ENCODE measurements around the gene BCAP29. TPM values are rescaled to one million over a fixed set of nuclear protein-coding genes. Genes with fewer than 3 reads are reported as not detected.
"Not testable (repeated sequence)": the region's sequence is repeated elsewhere in the genome, so short reads cannot be mapped to it uniquely, and the experiment has no call there.

The BCAP29 gene
- total RNA-seq, 2 experiments from 2014 or later, result 11.0 to 11.7 TPM

DNA sequence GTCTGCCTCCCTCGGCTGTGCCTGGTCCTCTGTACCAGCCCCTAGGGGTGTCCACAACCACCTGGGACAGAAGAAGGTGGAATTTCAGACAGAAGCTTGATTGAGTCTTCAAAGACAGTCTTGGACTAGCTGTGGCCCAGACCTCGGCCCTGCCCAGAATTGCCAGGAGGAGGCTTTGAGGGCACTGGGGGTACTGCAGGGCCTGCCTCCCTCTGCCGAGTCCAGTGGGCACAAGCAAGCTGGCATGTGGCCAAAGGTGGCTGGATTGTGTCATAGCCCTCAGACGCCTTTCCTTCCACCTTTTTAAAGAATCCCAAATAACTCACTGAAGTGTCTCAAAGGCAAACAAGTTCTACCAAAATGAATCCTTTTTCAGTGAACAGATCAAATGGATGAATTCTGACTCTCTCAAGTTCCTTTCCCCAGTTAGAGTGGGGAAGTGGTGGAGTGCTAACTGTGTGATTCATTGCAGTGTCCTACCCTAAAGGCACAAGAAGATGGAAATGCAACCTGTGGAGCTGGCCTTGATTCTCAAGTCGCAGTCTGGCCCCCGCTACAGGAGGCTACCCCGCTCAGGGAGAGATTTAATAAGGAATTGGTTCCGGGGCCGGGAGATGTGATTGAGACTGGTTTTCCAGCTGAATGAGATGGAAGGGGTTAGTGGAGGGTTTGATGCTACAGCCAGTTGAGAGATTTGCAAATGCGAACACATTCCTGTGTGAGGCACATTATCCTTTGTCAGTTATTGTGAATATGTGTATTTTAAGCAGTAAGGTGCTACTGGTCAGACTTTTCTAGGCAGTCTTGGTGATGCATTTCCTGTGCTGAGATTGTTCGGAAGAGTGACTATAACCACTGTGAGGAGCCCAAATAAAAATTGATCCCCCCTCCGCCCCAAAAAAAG, 51.8 kb downstream of the BCAP29 start:
- H3K4me1 Mint-ChIP-seq (ENCODE audit: low read depth), result no peaks in the 10 kb centered on the region
- intact Hi-C loops (cut with DNase I, micrococcal nuclease), result no loop called here
- ChIA-PET CTCF (no interaction called here), POLR2A (no interaction called here)
- Histone ChIP-seq H3K36me3 (ENCODE audit: insufficient read depth, low read length) (no peaks in the 10 kb centered on the region), H3K4me3 (ENCODE audit: low read length) (no peak overlapping the region), H3K27ac (ENCODE audit: low read depth in 1 of 2, low read length in 2 of 2) (no peak overlapping the region), H3K4me1 (ENCODE audit: insufficient read depth, low read length) (no peaks in the 10 kb centered on the region), H3K27me3 (ENCODE audit: control insufficient read depth in 1 of 2, insufficient read depth in 2 of 2, low read length in 2 of 2) (no peaks in the 10 kb centered on the region), H3K9me3 (ENCODE audit: control insufficient read depth in 1 of 2, insufficient read depth in 1 of 2, low read length in 2 of 2) (no peaks in the 10 kb centered on the region)
- no peak for TF ChIP-seq CTCF (IDR thresholded peaks at IDR 0.05)
- no peaks in the 10 kb centered on the region for H3K27me3 Mint-ChIP-seq
- ATAC-seq (ENCODE audit: poor library complexity) (no peak), DNase-seq (no peak)
- H3K9me3 Mint-ChIP-seq, result no peaks in the 10 kb centered on the region
- no peak overlapping the region for H3K4me3 Mint-ChIP-seq
- H3K27ac Mint-ChIP-seq, result no peak overlapping the region
- H3K36me3 Mint-ChIP-seq (ENCODE audit: low read depth), result no peaks in the 10 kb centered on the region

GRCh38 chr7:107632492-107632865, 52.4 kb downstream of the BCAP29 start:
- H3K27ac ChIP-seq (ENCODE audit: low read depth in 1 of 2, low read length in 2 of 2), result no peak overlapping the region
- DNase-seq (no peak), ATAC-seq (ENCODE audit: poor library complexity) (no peak)
- no peaks in the 10 kb centered on the region for H3K9me3 Mint-ChIP-seq
- no peaks in the 10 kb centered on the region for H3K9me3 ChIP-seq (ENCODE audit: control insufficient read depth in 1 of 2, insufficient read depth in 1 of 2, low read length in 2 of 2)
- intact Hi-C loops (cut with DNase I, micrococcal nuclease), result no loop called here
- no peaks in the 10 kb centered on the region for H3K36me3 Mint-ChIP-seq (ENCODE audit: low read depth)
- CTCF ChIA-PET, result no interaction called here
- no peak overlapping the region for H3K4me3 Mint-ChIP-seq
- no peaks in the 10 kb centered on the region for H3K4me1 Mint-ChIP-seq (ENCODE audit: low read depth)
- H3K4me3 ChIP-seq (ENCODE audit: low read length), result no peak overlapping the region
- no peaks in the 10 kb centered on the region for H3K27me3 Mint-ChIP-seq
- no peaks in the 10 kb centered on the region for H3K36me3 ChIP-seq (ENCODE audit: insufficient read depth, low read length)
- POLR2A ChIA-PET, result no interaction called here
- H3K27ac Mint-ChIP-seq, result no peak overlapping the region
- H3K27me3 ChIP-seq (ENCODE audit: control insufficient read depth in 1 of 2, insufficient read depth in 2 of 2, low read length in 2 of 2), result no peaks in the 10 kb centered on the region
- H3K4me1 ChIP-seq (ENCODE audit: insufficient read depth, low read length), result no peaks in the 10 kb centered on the region
- TF ChIP-seq CTCF (IDR thresholded peaks at IDR 0.05), result no peak

GRCh38 chr7:107638594-107638993, 58.5 kb downstream of the BCAP29 start:
- Mint-ChIP-seq H3K4me3 (no peak overlapping the region), H3K4me1 (ENCODE audit: low read depth) (no peaks in the 10 kb centered on the region), H3K27ac (no peak overlapping the region), H3K36me3 (ENCODE audit: low read depth) (no peaks in the 10 kb centered on the region), H3K27me3 (peaks cover 7% of the 10 kb centered on the region), H3K9me3 (no peaks in the 10 kb centered on the region)
- intact Hi-C loops (cut with DNase I, micrococcal nuclease), result no loop called here
- ChIA-PET CTCF (no interaction called here), POLR2A (no interaction called here)
- no peak overlapping the region for H3K27ac ChIP-seq (ENCODE audit: low read depth in 1 of 2, low read length in 2 of 2)
- no peak for TF ChIP-seq CTCF (IDR thresholded peaks at IDR 0.05)
- H3K36me3 ChIP-seq (ENCODE audit: insufficient read depth, low read length), result no peaks in the 10 kb centered on the region
- peaks cover 2% of the 10 kb centered on the region for H3K4me1 ChIP-seq (ENCODE audit: insufficient read depth, low read length)
- no peaks in the 10 kb centered on the region for H3K9me3 ChIP-seq (ENCODE audit: control insufficient read depth in 1 of 2, insufficient read depth in 1 of 2, low read length in 2 of 2)
- no peak overlapping the region for H3K4me3 ChIP-seq (ENCODE audit: low read length)
- DNase-seq (no peak), ATAC-seq (ENCODE audit: poor library complexity) (no peak)
- peaks cover 0 to 2% of the 10 kb centered on the region in 2 experiments for H3K27me3 ChIP-seq (ENCODE audit: control insufficient read depth in 1 of 2, insufficient read depth in 2 of 2, low read length in 2 of 2)

- H3K9me3 ChIP-seq (ENCODE audit: control insufficient read depth in 1 of 2, insufficient read depth in 1 of 2, low read length in 2 of 2); POLR2A ChIA-PET; H3K36me3 Mint-ChIP-seq (ENCODE audit: low read depth); H3K4me1 Mint-ChIP-seq (ENCODE audit: low read depth); H3K9me3 Mint-ChIP-seq; DNase-seq; H3K4me1 ChIP-seq (ENCODE audit: insufficient read depth, low read length); H3K27me3 ChIP-seq (ENCODE audit: control insufficient read depth in 1 of 2, insufficient read depth in 2 of 2, low read length in 2 of 2); H3K4me3 Mint-ChIP-seq; ATAC-seq (ENCODE audit: poor library complexity); H3K36me3 ChIP-seq (ENCODE audit: insufficient read depth, low read length); H3K27me3 Mint-ChIP-seq; H3K27ac ChIP-seq (ENCODE audit: low read depth in 1 of 2, low read length in 2 of 2); intact Hi-C loops (cut with DNase I, micrococcal nuclease); H3K27ac Mint-ChIP-seq; H3K4me3 ChIP-seq (ENCODE audit: low read length): not testable (repeated sequence)
- CTCF ChIA-PET, result interaction anchor here (0.7 kb wide), 1 partner anchor 53 kb away, joined by 3 read pairs; no protein-coding TSS in a partner anchor
These were observed 59.0 kb downstream of the BCAP29 start for GRCh38 chr7:107639070-107639469.
